H9 (cell line): ENCODE data around the gene ATP8B4. TPM values are rescaled to one million over a fixed set of nuclear protein-coding genes. Genes with fewer than 3 reads are reported as not detected.
A peak's percentile ranks its signal among the peaks of the same experiment; 100 is the strongest.

Experiments
- DNase-seq: peaks from one replicate; pipeline ENCODE4 v3.0.0-alpha.2; 2017
- H2AFZ ChIP-seq: one replicate; pipeline ENCODE4 v1.6.1; 2013; ENCODE audit warnings: mild to moderate bottlenecking, low read length, control low read depth, moderate library complexity
- H2AK5ac ChIP-seq: 2 replicates; pipeline ENCODE4 v1.6.1; 2013; ENCODE audit warnings: low read length, control low read depth, mixed read lengths; ENCODE audit not compliant: insufficient read length
- H2BK120ac ChIP-seq: one replicate; pipeline ENCODE4 v1.6.1; 2013; ENCODE audit warnings: low read depth, mild to moderate bottlenecking, low read length, control low read depth, inconsistent platforms; ENCODE audit not compliant: poor library complexity, severe bottlenecking
- H2BK12ac ChIP-seq: 2 replicates; pipeline ENCODE4 v1.6.1; 2013; ENCODE audit warnings: low read length, control low read depth, mixed read lengths, low read depth; ENCODE audit not compliant: insufficient read length
- H2BK15ac ChIP-seq: 2 replicates; pipeline ENCODE4 v1.6.1; 2013; ENCODE audit warnings: low read depth, low read length, control low read depth
- H2BK20ac ChIP-seq: one replicate; pipeline ENCODE4 v1.6.1; 2013; ENCODE audit warnings: low read depth, mild to moderate bottlenecking, low read length, control low read depth, inconsistent platforms; ENCODE audit not compliant: poor library complexity, severe bottlenecking
- H2BK5ac ChIP-seq: 2 replicates; pipeline ENCODE4 v1.6.1; 2013; ENCODE audit warnings: low read length, control low read depth, mixed read lengths; ENCODE audit not compliant: insufficient read length
- H3K14ac ChIP-seq: 2 replicates; pipeline ENCODE4 v1.6.1; 2013; ENCODE audit warnings: low read length, control low read depth; ENCODE audit not compliant: insufficient read depth
- H3K18ac ChIP-seq: 2 replicates; pipeline ENCODE4 v1.6.1; 2013; ENCODE audit warnings: low read depth, mild to moderate bottlenecking, mixed read lengths, low read length, control low read depth; ENCODE audit not compliant: insufficient read length
- H3K23ac ChIP-seq: 2 replicates; pipeline ENCODE4 v1.6.1; 2013; ENCODE audit warnings: low read length, control low read depth, mixed read lengths, low read depth; ENCODE audit not compliant: insufficient read length
- H3K23me2 ChIP-seq: 2 replicates; pipeline ENCODE4 v1.6.1; 2013; ENCODE audit warnings: low read depth, mild to moderate bottlenecking, mixed read lengths, low read length, control low read depth; ENCODE audit not compliant: insufficient read length, poor library complexity, severe bottlenecking
- H3K27ac ChIP-seq: 2 replicates; pipeline ENCODE4 v1.5.1; 2013; ENCODE audit warnings: low read length, control low read depth, mixed read lengths, low read depth; ENCODE audit not compliant: insufficient read length
- H3K27me3 ChIP-seq: 2 replicates; pipeline ENCODE4 v1.6.1; 2013; ENCODE audit warnings: low read length, control low read depth, inconsistent platforms; ENCODE audit not compliant: insufficient read depth
- H3K4ac ChIP-seq: 2 replicates; pipeline ENCODE4 v1.6.1; 2013; ENCODE audit warnings: low read depth, mild to moderate bottlenecking, control low read depth, inconsistent platforms, low read length, moderate library complexity
- H3K4me1 ChIP-seq: 2 replicates; pipeline ENCODE4 v1.6.1; 2013; ENCODE audit warnings: low read length, control low read depth, inconsistent platforms; ENCODE audit not compliant: insufficient read depth
- H3K4me2 ChIP-seq: 2 replicates; pipeline ENCODE4 v1.6.1; 2013; ENCODE audit warnings: low read length, control low read depth, mixed read lengths; ENCODE audit not compliant: insufficient read length, insufficient read depth
- H3K56ac ChIP-seq: 2 replicates; pipeline ENCODE4 v1.6.1; 2013; ENCODE audit warnings: low read depth, mild to moderate bottlenecking, mixed read lengths, low read length, control low read depth; ENCODE audit not compliant: insufficient read length
- H3K79me1 ChIP-seq: 2 replicates; pipeline ENCODE4 v1.6.1; 2013; ENCODE audit warnings: low read depth, mild to moderate bottlenecking, moderate library complexity, low read length, control low read depth, inconsistent platforms; ENCODE audit not compliant: insufficient read depth, poor library complexity, severe bottlenecking
- H3K79me2 ChIP-seq: 2 replicates; pipeline ENCODE4 v1.6.1; 2013; ENCODE audit warnings: low read length, control low read depth, inconsistent platforms; ENCODE audit not compliant: insufficient read depth
- H3K9ac ChIP-seq: 2 replicates; pipeline ENCODE4 v1.6.1; 2013; ENCODE audit warnings: low read length, control low read depth, mixed read lengths; ENCODE audit not compliant: insufficient read length; ENCODE audit errors: extremely low read depth
- H3K9me3 ChIP-seq: one replicate; pipeline ENCODE4 v1.6.1; 2013; ENCODE audit warnings: low read depth, low read length, inconsistent platforms; ENCODE audit not compliant: control insufficient read depth
- H3T11ph ChIP-seq: one replicate; pipeline ENCODE4 v1.6.1; 2013; ENCODE audit warnings: mild to moderate bottlenecking, low read length, control low read depth, inconsistent platforms
- H4K20me1 ChIP-seq: one replicate; pipeline ENCODE4 v1.6.1; 2013; ENCODE audit not compliant: control insufficient read depth, insufficient read length, insufficient read depth
- H4K5ac ChIP-seq: 2 replicates; pipeline ENCODE4 v1.6.1; 2013; ENCODE audit warnings: low read depth, mild to moderate bottlenecking, mixed read lengths, low read length, control low read depth; ENCODE audit not compliant: insufficient read length
- H4K8ac ChIP-seq: replicated peaks from 2 replicates; pipeline ENCODE4 v1.6.1; 2013; ENCODE audit warnings: low read length, control low read depth, mixed read lengths, low read depth; ENCODE audit not compliant: insufficient read length
- H4K91ac ChIP-seq: 2 replicates; pipeline ENCODE4 v1.6.1; 2013; ENCODE audit warnings: low read depth, mild to moderate bottlenecking, moderate library complexity, mixed read lengths, low read length, control low read depth; ENCODE audit not compliant: insufficient read length
- H3K27ac Mint-ChIP-seq, 3 experiments: 2 replicates in 2 of 3; 3 replicates in 1 of 3; pipeline ENCODE4 v1.8.0; 2020 to 2021; ENCODE audit warnings: mixed read lengths in 3 of 3, mild to moderate bottlenecking in 1 of 3, moderate library complexity in 1 of 3
- H3K27me3 Mint-ChIP-seq: 2 replicates; pipeline ENCODE4 v1.8.0; 2021; ENCODE audit warnings: low read depth, mild to moderate bottlenecking, moderate library complexity, mixed read lengths
- H3K36me3 Mint-ChIP-seq, 3 experiments: 2 replicates in 2 of 3; 3 replicates in 1 of 3; pipeline ENCODE4 v1.8.0; 2020 to 2021; ENCODE audit warnings: low read depth in 3 of 3, mixed read lengths in 3 of 3; ENCODE audit not compliant: insufficient read depth in 1 of 3
- H3K4me1 Mint-ChIP-seq, 2 experiments: 2 replicates each; pipeline ENCODE4 v1.8.0; 2020; ENCODE audit warnings: mixed read lengths in 2 of 2
- H3K4me3 Mint-ChIP-seq, 2 experiments: 2 replicates in 1 of 2; 3 replicates in 1 of 2; pipeline ENCODE4 v1.8.0; 2020 to 2021; ENCODE audit warnings: mild to moderate bottlenecking in 2 of 2, mixed read lengths in 2 of 2, moderate library complexity in 1 of 2
- H3K9me3 Mint-ChIP-seq, 2 experiments: 2 replicates in 1 of 2; 3 replicates in 1 of 2; pipeline ENCODE4 v1.8.0; 2020; ENCODE audit warnings: mild to moderate bottlenecking in 2 of 2, mixed read lengths in 2 of 2, moderate library complexity in 1 of 2
- CTCF ChIP-seq: fragments of 200-600 bp; sonication (generic); conservative IDR thresholded peaks from 3 replicates; pipeline ENCODE4 v1.8.0; 2021; ENCODE audit warnings: antibody characterized with exemption, mild to moderate bottlenecking
- WGBS: extraction: QIAGEN DNeasy Blood & Tissue Kit; methylation state at CpG from one replicate; pipeline ENCODE4 v1.1.7; 2013; ENCODE audit warnings: missing lambda C conversion rate, low lambda C conversion rate, mixed read lengths; ENCODE audit not compliant: insufficient read length; ENCODE audit errors: extremely low coverage; 5-methylcytosine and 5-hydroxymethylcytosine counted together
- total RNA-seq: library from RNA; stranded (reverse); gene quantifications from 2 replicates; pipeline ENCODE4 v1.2.1, GENCODE V29; 2021

ATP8B4 gene
- total RNA-seq, 1 experiment from 2014 or later = 0.52 TPM

- Histone ChIP-seq H2AFZ (no peak overlapping the region), H3K56ac (no peak overlapping the region), H3K4me2 (no peak overlapping the region), H3K23me2 (no peaks in the 10 kb centered on the region), H3K4ac (no peak overlapping the region), H3K79me2 (no peaks in the 10 kb centered on the region), H3K27ac (no peak overlapping the region), H3K27me3 (no peaks in the 10 kb centered on the region), H2AK5ac (no peak overlapping the region), H2BK12ac (no peak overlapping the region), H3K4me1 (no peaks in the 10 kb centered on the region), H4K5ac (no peak overlapping the region), H2BK20ac (no peak overlapping the region), H3K9ac (no peak overlapping the region), H2BK15ac (no peak overlapping the region), H3K9me3 (no peaks in the 10 kb centered on the region), H3T11ph (no peak overlapping the region), H3K14ac (no peak overlapping the region), H4K91ac (no peak overlapping the region), H2BK5ac (no peak overlapping the region), H3K23ac (no peak overlapping the region), H3K18ac (no peak overlapping the region), H2BK120ac (no peak overlapping the region), H4K20me1 (no peaks in the 10 kb centered on the region), H3K79me1 (no peaks in the 10 kb centered on the region), H4K8ac (no peak overlapping the region)
- Mint-ChIP-seq H3K27ac (no peak overlapping the region; a peak in 1 of 7 replicates), H3K36me3 (no peaks in the 10 kb centered on the region), H3K9me3 (peaks cover 0 to 8% of the 10 kb centered on the region in 2 experiments; a peak in 1 of 5 replicates), H3K4me3 (no peak overlapping the region), H3K27me3 (no peaks in the 10 kb centered on the region), H3K4me1 (peaks cover 10 to 19% of the 10 kb centered on the region in 2 experiments)
- peak; percentile 77 for TF ChIP-seq CTCF
- WGBS = no CpG with 5 or more reads among the region's 3 CpGs
- peak; percentile 62 for DNase-seq
Observed at GRCh38 chr15:50116477-50116876, 2.6 kb downstream of the ATP8B4 start.
